AG09319 (cell line): ENCODE data around the gene KIRREL3.

Experiments
- DNase-seq: peaks from one replicate; pipeline ENCODE4 v3.0.0-alpha.2; 2010; ENCODE audit warnings: low read depth; ENCODE audit errors: extremely low read depth
- CTCF ChIP-seq: IDR thresholded peaks from 2 replicates; pipeline ENCODE4 v1.5.1; 2011; ENCODE audit warnings: low read depth, mild to moderate bottlenecking, inconsistent platforms, low read length, moderate library complexity

Gene KIRREL3

GRCh38 chr11:126527651-126528050, 472.9 kb downstream of the KIRREL3 start:
- DNase-seq: no peak
- no peak for TF ChIP-seq CTCF

- TF ChIP-seq CTCF: no peak
- no peak for DNase-seq
Observed at GRCh38 chr11:126526471-126526870, 474.1 kb downstream of the KIRREL3 start.

- no peak for DNase-seq
- no peak for TF ChIP-seq CTCF
Observed at GRCh38 chr11:126525702-126526101, 474.9 kb downstream of the KIRREL3 start.

GRCh38 chr11:126525216-126525615, 475.4 kb downstream of the KIRREL3 start:
- DNase-seq: no peak
- no peak for TF ChIP-seq CTCF

GRCh38 chr11:126523441-126524205, 476.9 kb downstream of the KIRREL3 start:
- no peak for DNase-seq

GRCh38 chr11:126522606-126523005, 478.0 kb downstream of the KIRREL3 start:
- no peak for TF ChIP-seq CTCF
- DNase-seq: no peak

More at GRCh38 chr11:126523441-126524205, 476.9 kb downstream of the KIRREL3 start:
- no peak for TF ChIP-seq CTCF

- no peak for TF ChIP-seq CTCF
- DNase-seq: no peak
Observed at GRCh38 chr11:126522152-126522551, 478.4 kb downstream of the KIRREL3 start.
